H9 (cell line): ENCODE results near the gene PDE3A. TPM values are rescaled to one million over a fixed set of nuclear protein-coding genes. Genes with fewer than 3 reads are reported as not detected.

Experiments used
- DNase-seq: peaks from one replicate; pipeline ENCODE4 v3.0.0-alpha.2; 2017
- H2AFZ ChIP-seq: one replicate; pipeline ENCODE4 v1.6.1; 2013; ENCODE audit warnings: mild to moderate bottlenecking, low read length, control low read depth, moderate library complexity
- H2AK5ac ChIP-seq: 2 replicates; pipeline ENCODE4 v1.6.1; 2013; ENCODE audit warnings: low read length, control low read depth, mixed read lengths; ENCODE audit not compliant: insufficient read length
- H2BK120ac ChIP-seq: one replicate; pipeline ENCODE4 v1.6.1; 2013; ENCODE audit warnings: low read depth, mild to moderate bottlenecking, low read length, control low read depth, inconsistent platforms; ENCODE audit not compliant: poor library complexity, severe bottlenecking
- H2BK12ac ChIP-seq: 2 replicates; pipeline ENCODE4 v1.6.1; 2013; ENCODE audit warnings: low read length, control low read depth, mixed read lengths, low read depth; ENCODE audit not compliant: insufficient read length
- H2BK15ac ChIP-seq: 2 replicates; pipeline ENCODE4 v1.6.1; 2013; ENCODE audit warnings: low read depth, low read length, control low read depth
- H2BK20ac ChIP-seq: one replicate; pipeline ENCODE4 v1.6.1; 2013; ENCODE audit warnings: low read depth, mild to moderate bottlenecking, low read length, control low read depth, inconsistent platforms; ENCODE audit not compliant: poor library complexity, severe bottlenecking
- H2BK5ac ChIP-seq: 2 replicates; pipeline ENCODE4 v1.6.1; 2013; ENCODE audit warnings: low read length, control low read depth, mixed read lengths; ENCODE audit not compliant: insufficient read length
- H3K14ac ChIP-seq: 2 replicates; pipeline ENCODE4 v1.6.1; 2013; ENCODE audit warnings: low read length, control low read depth; ENCODE audit not compliant: insufficient read depth
- H3K18ac ChIP-seq: 2 replicates; pipeline ENCODE4 v1.6.1; 2013; ENCODE audit warnings: low read depth, mild to moderate bottlenecking, mixed read lengths, low read length, control low read depth; ENCODE audit not compliant: insufficient read length
- H3K23ac ChIP-seq: 2 replicates; pipeline ENCODE4 v1.6.1; 2013; ENCODE audit warnings: low read length, control low read depth, mixed read lengths, low read depth; ENCODE audit not compliant: insufficient read length
- H3K23me2 ChIP-seq: 2 replicates; pipeline ENCODE4 v1.6.1; 2013; ENCODE audit warnings: low read depth, mild to moderate bottlenecking, mixed read lengths, low read length, control low read depth; ENCODE audit not compliant: insufficient read length, poor library complexity, severe bottlenecking
- H3K27ac ChIP-seq: 2 replicates; pipeline ENCODE4 v1.5.1; 2013; ENCODE audit warnings: low read length, control low read depth, mixed read lengths, low read depth; ENCODE audit not compliant: insufficient read length
- H3K27me3 ChIP-seq: 2 replicates; pipeline ENCODE4 v1.6.1; 2013; ENCODE audit warnings: low read length, control low read depth, inconsistent platforms; ENCODE audit not compliant: insufficient read depth
- H3K4ac ChIP-seq: 2 replicates; pipeline ENCODE4 v1.6.1; 2013; ENCODE audit warnings: low read depth, mild to moderate bottlenecking, control low read depth, inconsistent platforms, low read length, moderate library complexity
- H3K4me1 ChIP-seq: 2 replicates; pipeline ENCODE4 v1.6.1; 2013; ENCODE audit warnings: low read length, control low read depth, inconsistent platforms; ENCODE audit not compliant: insufficient read depth
- H3K4me2 ChIP-seq: 2 replicates; pipeline ENCODE4 v1.6.1; 2013; ENCODE audit warnings: low read length, control low read depth, mixed read lengths; ENCODE audit not compliant: insufficient read length, insufficient read depth
- H3K56ac ChIP-seq: 2 replicates; pipeline ENCODE4 v1.6.1; 2013; ENCODE audit warnings: low read depth, mild to moderate bottlenecking, mixed read lengths, low read length, control low read depth; ENCODE audit not compliant: insufficient read length
- H3K79me1 ChIP-seq: 2 replicates; pipeline ENCODE4 v1.6.1; 2013; ENCODE audit warnings: low read depth, mild to moderate bottlenecking, moderate library complexity, low read length, control low read depth, inconsistent platforms; ENCODE audit not compliant: insufficient read depth, poor library complexity, severe bottlenecking
- H3K79me2 ChIP-seq: 2 replicates; pipeline ENCODE4 v1.6.1; 2013; ENCODE audit warnings: low read length, control low read depth, inconsistent platforms; ENCODE audit not compliant: insufficient read depth
- H3K9ac ChIP-seq: 2 replicates; pipeline ENCODE4 v1.6.1; 2013; ENCODE audit warnings: low read length, control low read depth, mixed read lengths; ENCODE audit not compliant: insufficient read length; ENCODE audit errors: extremely low read depth
- H3K9me3 ChIP-seq: one replicate; pipeline ENCODE4 v1.6.1; 2013; ENCODE audit warnings: low read depth, low read length, inconsistent platforms; ENCODE audit not compliant: control insufficient read depth
- H3T11ph ChIP-seq: one replicate; pipeline ENCODE4 v1.6.1; 2013; ENCODE audit warnings: mild to moderate bottlenecking, low read length, control low read depth, inconsistent platforms
- H4K20me1 ChIP-seq: one replicate; pipeline ENCODE4 v1.6.1; 2013; ENCODE audit not compliant: control insufficient read depth, insufficient read length, insufficient read depth
- H4K5ac ChIP-seq: 2 replicates; pipeline ENCODE4 v1.6.1; 2013; ENCODE audit warnings: low read depth, mild to moderate bottlenecking, mixed read lengths, low read length, control low read depth; ENCODE audit not compliant: insufficient read length
- H4K8ac ChIP-seq: replicated peaks from 2 replicates; pipeline ENCODE4 v1.6.1; 2013; ENCODE audit warnings: low read length, control low read depth, mixed read lengths, low read depth; ENCODE audit not compliant: insufficient read length
- H4K91ac ChIP-seq: 2 replicates; pipeline ENCODE4 v1.6.1; 2013; ENCODE audit warnings: low read depth, mild to moderate bottlenecking, moderate library complexity, mixed read lengths, low read length, control low read depth; ENCODE audit not compliant: insufficient read length
- H3K27ac Mint-ChIP-seq, 3 experiments: 2 replicates in 2 of 3; 3 replicates in 1 of 3; pipeline ENCODE4 v1.8.0; 2020 to 2021; ENCODE audit warnings: mixed read lengths in 3 of 3, mild to moderate bottlenecking in 1 of 3, moderate library complexity in 1 of 3
- H3K27me3 Mint-ChIP-seq: 2 replicates; pipeline ENCODE4 v1.8.0; 2021; ENCODE audit warnings: low read depth, mild to moderate bottlenecking, moderate library complexity, mixed read lengths
- H3K36me3 Mint-ChIP-seq, 3 experiments: 2 replicates in 2 of 3; 3 replicates in 1 of 3; pipeline ENCODE4 v1.8.0; 2020 to 2021; ENCODE audit warnings: low read depth in 3 of 3, mixed read lengths in 3 of 3; ENCODE audit not compliant: insufficient read depth in 1 of 3
- H3K4me1 Mint-ChIP-seq, 2 experiments: 2 replicates each; pipeline ENCODE4 v1.8.0; 2020; ENCODE audit warnings: mixed read lengths in 2 of 2
- H3K4me3 Mint-ChIP-seq, 2 experiments: 2 replicates in 1 of 2; 3 replicates in 1 of 2; pipeline ENCODE4 v1.8.0; 2020 to 2021; ENCODE audit warnings: mild to moderate bottlenecking in 2 of 2, mixed read lengths in 2 of 2, moderate library complexity in 1 of 2
- H3K9me3 Mint-ChIP-seq, 2 experiments: 2 replicates in 1 of 2; 3 replicates in 1 of 2; pipeline ENCODE4 v1.8.0; 2020; ENCODE audit warnings: mild to moderate bottlenecking in 2 of 2, mixed read lengths in 2 of 2, moderate library complexity in 1 of 2
- CTCF ChIP-seq: fragments of 200-600 bp; sonication (generic); conservative IDR thresholded peaks from 3 replicates; pipeline ENCODE4 v1.8.0; 2021; ENCODE audit warnings: antibody characterized with exemption, mild to moderate bottlenecking
- WGBS: extraction: QIAGEN DNeasy Blood & Tissue Kit; methylation state at CpG from one replicate; pipeline ENCODE4 v1.1.7; 2013; ENCODE audit warnings: missing lambda C conversion rate, low lambda C conversion rate, mixed read lengths; ENCODE audit not compliant: insufficient read length; ENCODE audit errors: extremely low coverage; 5-methylcytosine and 5-hydroxymethylcytosine counted together
- total RNA-seq: library from RNA; stranded (reverse); gene quantifications from 2 replicates; pipeline ENCODE4 v1.2.1, GENCODE V29; 2021

The PDE3A gene
- total RNA-seq, 1 experiment from 2014 or later: 3.0 TPM

DNA sequence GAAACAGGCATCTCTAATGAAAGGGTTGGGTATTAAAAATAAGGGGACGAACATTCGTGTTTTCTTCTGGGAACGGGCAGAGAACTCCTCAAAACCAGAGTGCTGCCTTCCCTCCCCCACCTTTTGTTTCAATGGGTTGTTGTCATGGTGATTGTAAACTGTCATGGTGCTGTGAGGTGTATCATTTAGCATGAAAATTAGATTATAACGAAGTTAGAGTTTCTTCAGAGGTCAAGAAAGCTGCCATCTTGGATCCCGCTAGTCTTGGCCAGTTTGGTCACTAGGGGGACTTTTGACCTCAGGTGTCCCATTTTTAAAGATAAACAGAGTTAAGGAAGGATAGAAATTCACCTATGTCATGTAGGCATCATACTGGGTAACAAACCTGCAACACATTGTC is 123.0 kb downstream of the PDE3A start:
- H2BK120ac ChIP-seq: no peak overlapping the region
- WGBS: no CpG with 5 or more reads among the region's 5 CpGs
- no peak overlapping the region for H4K91ac ChIP-seq
- no peak overlapping the region for H2BK20ac ChIP-seq
- no peaks in the 10 kb centered on the region for H3K79me2 ChIP-seq
- H3K23ac ChIP-seq: no peak overlapping the region
- no peak overlapping the region for H3K9ac ChIP-seq
- Mint-ChIP-seq H3K36me3 (no peaks in the 10 kb centered on the region; a peak in 1 of 7 replicates), H3K27ac (no peak overlapping the region), H3K4me1 (peaks cover 15 to 27% of the 10 kb centered on the region in 2 experiments), H3K4me3 (no peak overlapping the region), H3K9me3 (no peaks in the 10 kb centered on the region), H3K27me3 (no peaks in the 10 kb centered on the region)
- no peak overlapping the region for H2AK5ac ChIP-seq
- H2AFZ ChIP-seq: no peak overlapping the region
- H2BK15ac ChIP-seq: no peak overlapping the region
- no peaks in the 10 kb centered on the region for H4K20me1 ChIP-seq
- no peak overlapping the region for H3K4me2 ChIP-seq
- H3K27ac ChIP-seq: no peak overlapping the region
- TF ChIP-seq CTCF: no peak
- DNase-seq: no peak
- no peak overlapping the region for H4K8ac ChIP-seq
- H3K18ac ChIP-seq: no peak overlapping the region
- H3K56ac ChIP-seq: no peak overlapping the region
- peaks cover 3% of the 10 kb centered on the region; the same call in 1 of the 2 replicates for H3K4me1 ChIP-seq
- H3K79me1 ChIP-seq: no peaks in the 10 kb centered on the region
- no peaks in the 10 kb centered on the region for H3K9me3 ChIP-seq
- H3K14ac ChIP-seq: no peak overlapping the region
- H2BK12ac ChIP-seq: no peak overlapping the region
- H3T11ph ChIP-seq: no peak overlapping the region
- H3K4ac ChIP-seq: no peak overlapping the region
- H3K27me3 ChIP-seq: no peaks in the 10 kb centered on the region
- H2BK5ac ChIP-seq: no peak overlapping the region
- H3K23me2 ChIP-seq: no peaks in the 10 kb centered on the region
- H4K5ac ChIP-seq: no peak overlapping the region
